Measurements from ENCODE around the gene NOTUM.

GRCh38 chr17:81999976-82000802, 39.2 kb upstream of the NOTUM start:
- TF ChIP-seq CTCF (conservative IDR thresholded peaks at IDR 0.05; ENCODE audit: low read length) (no peak), EZH2phosphoT487 (IDR thresholded peaks at IDR 0.05; ENCODE audit: borderline replicate concordance, low read depth, low read length) (no peak)
